Measurements from ENCODE around the gene THSD7B. TPM values are rescaled to one million over a fixed set of nuclear protein-coding genes. Genes with fewer than 3 reads are reported as not detected.

The THSD7B gene
- total RNA-seq, 1 experiment from 2014 or later: under 0.01 TPM

- ChIA-PET POLR2A (ENCODE audit: unreplicated experiment) (no interaction called here), CTCF (no interaction called here)
- no peaks in the 10 kb centered on the region for H3K4me1 ChIP-seq (ENCODE audit: insufficient read depth, low read length)
- H3K4me2 ChIP-seq (ENCODE audit: low read length): no peak overlapping the region
- ATAC-seq: no peak
- H3K9me3 ChIP-seq (ENCODE audit: low read length): no peaks in the 10 kb centered on the region
- no peaks in the 10 kb centered on the region for H3K36me3 ChIP-seq (ENCODE audit: low read depth, low read length)
- no TSS peak for BruUV-seq (replicated peaks)
- H3K9ac ChIP-seq (ENCODE audit: low read length): no peak overlapping the region
- no peaks in the 10 kb centered on the region for H3K79me2 ChIP-seq (ENCODE audit: low read length)
- no peak overlapping the region for H2AFZ ChIP-seq (ENCODE audit: low read length)
- TF ChIP-seq EZH2 (IDR thresholded peaks at IDR 0.05; ENCODE audit: low read length, unreplicated experiment) (no peak), EZH2phosphoT487 (IDR thresholded peaks at IDR 0.05; ENCODE audit: borderline replicate concordance, low read length) (no peak)
- TF ChIP-seq, protein P1, sequence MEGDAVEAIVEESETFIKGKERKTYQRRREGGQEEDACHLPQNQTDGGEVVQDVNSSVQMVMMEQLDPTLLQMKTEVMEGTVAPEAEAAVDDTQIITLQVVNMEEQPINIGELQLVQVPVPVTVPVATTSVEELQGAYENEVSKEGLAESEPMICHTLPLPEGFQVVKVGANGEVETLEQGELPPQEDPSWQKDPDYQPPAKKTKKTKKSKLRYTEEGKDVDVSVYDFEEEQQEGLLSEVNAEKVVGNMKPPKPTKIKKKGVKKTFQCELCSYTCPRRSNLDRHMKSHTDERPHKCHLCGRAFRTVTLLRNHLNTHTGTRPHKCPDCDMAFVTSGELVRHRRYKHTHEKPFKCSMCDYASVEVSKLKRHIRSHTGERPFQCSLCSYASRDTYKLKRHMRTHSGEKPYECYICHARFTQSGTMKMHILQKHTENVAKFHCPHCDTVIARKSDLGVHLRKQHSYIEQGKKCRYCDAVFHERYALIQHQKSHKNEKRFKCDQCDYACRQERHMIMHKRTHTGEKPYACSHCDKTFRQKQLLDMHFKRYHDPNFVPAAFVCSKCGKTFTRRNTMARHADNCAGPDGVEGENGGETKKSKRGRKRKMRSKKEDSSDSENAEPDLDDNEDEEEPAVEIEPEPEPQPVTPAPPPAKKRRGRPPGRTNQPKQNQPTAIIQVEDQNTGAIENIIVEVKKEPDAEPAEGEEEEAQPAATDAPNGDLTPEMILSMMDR (conservative IDR thresholded peaks at IDR 0.05; ENCODE audit: low read depth, low read length): no peak
- no peak overlapping the region for H3K27ac ChIP-seq (ENCODE audit: low read length)
- no peak overlapping the region for H3K4me3 ChIP-seq (ENCODE audit: low read length)
- no peaks in the 10 kb centered on the region for H4K20me1 ChIP-seq (ENCODE audit: low read length)
- intact Hi-C loops (cut with micrococcal nuclease): no loop called here
- no peaks in the 10 kb centered on the region for H3K9me2 ChIP-seq (replicated peaks; ENCODE audit: low read length)
- peaks cover 34% of the 10 kb centered on the region for H3K27me3 ChIP-seq (ENCODE audit: low read length)
- DNase-seq: no peak
- H3F3A ChIP-seq (ENCODE audit: low read length, unreplicated experiment): no peaks in the 10 kb centered on the region
These were observed 274.3 kb downstream of the THSD7B start for GRCh38 chr2:137039482-137040152.

GRCh38 chr2:137047369-137047768, 282.0 kb downstream of the THSD7B start:
- DNase-seq (no peak), ATAC-seq (no peak)
- H4K20me1 ChIP-seq (ENCODE audit: low read length): no peaks in the 10 kb centered on the region
- intact Hi-C loops (cut with micrococcal nuclease): no loop called here
- no peaks in the 10 kb centered on the region for H3K79me2 ChIP-seq (ENCODE audit: low read length)
- no peak overlapping the region for H2AFZ ChIP-seq (ENCODE audit: low read length)
- H3K9me2 ChIP-seq (replicated peaks; ENCODE audit: low read length): no peaks in the 10 kb centered on the region
- CTCF ChIA-PET: no interaction called here
- no TSS peak for BruUV-seq (replicated peaks)
- H3K9ac ChIP-seq (ENCODE audit: low read length): no peak overlapping the region
- peaks cover 82% of the 10 kb centered on the region for H3K27me3 ChIP-seq (ENCODE audit: low read length)
- H3F3A ChIP-seq (ENCODE audit: low read length, unreplicated experiment): no peaks in the 10 kb centered on the region
- H3K4me1 ChIP-seq (ENCODE audit: insufficient read depth, low read length): no peaks in the 10 kb centered on the region
- no peak overlapping the region for H3K4me2 ChIP-seq (ENCODE audit: low read length)
- TF ChIP-seq, protein P1 (conservative IDR thresholded peaks at IDR 0.05; ENCODE audit: low read depth, low read length): no peak
- no peak for TF ChIP-seq EZH2phosphoT487 (IDR thresholded peaks at IDR 0.05; ENCODE audit: borderline replicate concordance, low read length)
- no peak for TF ChIP-seq EZH2 (IDR thresholded peaks at IDR 0.05; ENCODE audit: low read length, unreplicated experiment)
- no peak overlapping the region for H3K4me3 ChIP-seq (ENCODE audit: low read length)
- no peaks in the 10 kb centered on the region for H3K36me3 ChIP-seq (ENCODE audit: low read depth, low read length)
- H3K9me3 ChIP-seq (ENCODE audit: low read length): no peaks in the 10 kb centered on the region
- POLR2A ChIA-PET (ENCODE audit: unreplicated experiment): no interaction called here
- H3K27ac ChIP-seq (ENCODE audit: low read length): no peak overlapping the region

DNA sequence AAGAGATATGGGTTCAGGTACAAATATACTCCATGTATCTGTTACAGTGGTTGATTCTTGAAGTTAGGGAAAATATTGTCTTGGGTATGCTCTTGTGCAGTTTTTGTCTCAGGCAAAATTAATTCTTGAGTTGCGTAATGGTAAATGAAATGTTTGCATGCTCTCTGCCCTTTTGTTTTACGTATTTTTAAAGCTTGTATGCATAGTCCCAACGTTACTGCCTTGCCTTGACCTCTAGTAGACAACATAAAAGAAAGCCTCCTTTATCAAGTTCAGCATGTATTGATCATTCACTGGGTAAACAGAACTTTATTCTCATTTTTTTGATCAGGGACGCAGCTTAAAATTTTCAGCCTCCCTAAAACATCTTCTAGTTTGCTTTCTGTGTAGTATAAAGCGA, 283.1 kb downstream of the THSD7B start:
- Histone ChIP-seq H3K9ac (ENCODE audit: low read length) (no peak overlapping the region), H3F3A (ENCODE audit: low read length, unreplicated experiment) (no peaks in the 10 kb centered on the region), H2AFZ (ENCODE audit: low read length) (no peak overlapping the region), H3K4me3 (ENCODE audit: low read length) (no peak overlapping the region), H4K20me1 (ENCODE audit: low read length) (no peaks in the 10 kb centered on the region), H3K4me1 (ENCODE audit: insufficient read depth, low read length) (no peaks in the 10 kb centered on the region), H3K9me2 (replicated peaks; ENCODE audit: low read length) (no peaks in the 10 kb centered on the region), H3K27ac (ENCODE audit: low read length) (no peak overlapping the region), H3K27me3 (ENCODE audit: low read length) (peaks cover 80% of the 10 kb centered on the region), H3K4me2 (ENCODE audit: low read length) (no peak overlapping the region), H3K36me3 (ENCODE audit: low read depth, low read length) (no peaks in the 10 kb centered on the region), H3K79me2 (ENCODE audit: low read length) (no peaks in the 10 kb centered on the region), H3K9me3 (ENCODE audit: low read length) (no peaks in the 10 kb centered on the region)
- TF ChIP-seq EZH2 (IDR thresholded peaks at IDR 0.05; ENCODE audit: low read length, unreplicated experiment): no peak
- TF ChIP-seq, protein P1 (conservative IDR thresholded peaks at IDR 0.05; ENCODE audit: low read depth, low read length): no peak
- TF ChIP-seq EZH2phosphoT487 (IDR thresholded peaks at IDR 0.05; ENCODE audit: borderline replicate concordance, low read length): no peak
- BruUV-seq (replicated peaks): no TSS peak
- DNase-seq (no peak), ATAC-seq (no peak)
- CTCF ChIA-PET: no interaction called here
- intact Hi-C loops (cut with micrococcal nuclease): no loop called here
- POLR2A ChIA-PET (ENCODE audit: unreplicated experiment): no interaction called here

Measured in PC-3 (cell line).